K562 (cell line): ENCODE measurements around the gene PI16. TPM values are rescaled to one million over a fixed set of nuclear protein-coding genes. Genes with fewer than 3 reads are reported as not detected.

Source experiments
- ATAC-seq: fragments of 200-7000 bp; cut with Tn5 transposase; 3 replicates; pipeline ENCODE4 v1.9.1; 2020; ENCODE audit warnings: moderate library complexity
- BruUV-seq: library from RNA; stranded (reverse); fragments of 400-500 nt; replicated peaks from 2 replicates; lab custom pipeline; 2021; lab: Mats Ljungman, UMichigan
- CTCF ChIA-PET: fragments of 300-600 bp; formaldehyde crosslinking; extraction: SDS; loops from one replicate; lab custom pipeline; 2021; ENCODE audit warnings: low intra/inter-chr PET ratio; lab: Yijun Ruan, JAX
- POLR2A ChIA-PET: fragments of 300-600, 350-650 bp; sonication (Branson Sonifier 250); formaldehyde crosslinking; extraction: SDS; loops from one replicate; lab custom pipeline; 2021; ENCODE audit warnings: antibody characterized with exemption, inconsistent platforms; lab: Yijun Ruan, JAX
- DNase-seq, 4 experiments: peaks; one replicate each; pipeline versions ENCODE4 v3.0.0 to v3.0.0-alpha.2; 2011 to 2018; ENCODE audit warnings: low spot score in 3 of 4, mixed read lengths in 3 of 4; ENCODE audit errors: extremely low read depth in 1 of 4
- FAIRE-seq: peaks from 2 replicates; lab custom pipeline; 2011; peaks lifted over from hg19 to GRCh38; lab: Jason Lieb, UNC
- H2AFZ ChIP-seq: 2 replicates; pipeline ENCODE4 v1.6.0; 2011; ENCODE audit warnings: low read depth, low read length, control low read depth, inconsistent platforms
- H3K27ac ChIP-seq: fragments of 200-600 bp; 3 replicates; pipeline ENCODE4 v1.8.0; 2011; ENCODE audit warnings: low read depth, mild to moderate bottlenecking, control low read depth, inconsistent platforms, low read length, moderate library complexity, mixed read lengths; ENCODE audit errors: extremely low read depth
- H3K27me3 ChIP-seq, 2 experiments: fragments of 300-600 bp in 1 of 2; 2 replicates in 1 of 2; 3 replicates in 1 of 2; pipeline versions ENCODE4 v1.6.0 to v1.8.0; 2011; ENCODE audit warnings: inconsistent platforms in 2 of 2, low read length in 2 of 2, mild to moderate bottlenecking in 1 of 2, mixed read lengths in 1 of 2, moderate library complexity in 1 of 2; ENCODE audit not compliant: control insufficient read depth in 2 of 2, insufficient read depth in 2 of 2
- H3K36me3 ChIP-seq: fragments of 300-600 bp; 3 replicates; pipeline ENCODE4 v1.8.0; 2011; ENCODE audit warnings: mild to moderate bottlenecking, low read length, inconsistent platforms; ENCODE audit not compliant: control insufficient read depth, insufficient read depth
- H3K4me1 ChIP-seq, 2 experiments: fragments of 200-600 bp in 1 of 2; replicated peaks in 1 of 2; 2 replicates in 1 of 2; 3 replicates in 1 of 2; pipeline versions ENCODE4 v1.5.1 to v1.8.0; 2011; ENCODE audit warnings: inconsistent platforms in 2 of 2, low read length in 2 of 2, mild to moderate bottlenecking in 1 of 2, mixed read lengths in 1 of 2, moderate library complexity in 1 of 2; ENCODE audit not compliant: control insufficient read depth in 2 of 2, insufficient read depth in 2 of 2
- H3K4me2 ChIP-seq: 2 replicates; pipeline ENCODE4 v1.6.1; 2011; ENCODE audit warnings: low read length, control low read depth, inconsistent platforms, mixed read lengths; ENCODE audit not compliant: insufficient read depth
- H3K4me3 ChIP-seq: fragments of 200-600 bp; sonication (generic), shearing (Covaris generic); 2 replicates; pipeline ENCODE4 v1.5.1; 2016; ENCODE audit warnings: control low read depth, inconsistent platforms
- H3K79me2 ChIP-seq: fragments of 200-600 bp; 3 replicates; pipeline ENCODE4 v1.8.0; 2011; ENCODE audit warnings: low read length, inconsistent platforms; ENCODE audit not compliant: control insufficient read depth, insufficient read depth
- H3K9ac ChIP-seq, 2 experiments: 2 replicates each; pipeline versions ENCODE4 v1.6.0 to v1.6.1; 2011; ENCODE audit warnings: low read depth in 2 of 2, low read length in 2 of 2, control low read depth in 1 of 2, inconsistent platforms in 1 of 2, mild to moderate bottlenecking in 1 of 2, mixed read lengths in 1 of 2; ENCODE audit not compliant: insufficient read depth in 1 of 2
- H3K9me1 ChIP-seq: one replicate; pipeline ENCODE4 v1.6.0; 2011; ENCODE audit warnings: inconsistent platforms, mild to moderate bottlenecking, low read length, moderate library complexity; ENCODE audit not compliant: control insufficient read depth, insufficient read depth
- H3K9me3 ChIP-seq: replicated peaks from 2 replicates; pipeline ENCODE4 v1.5.1; 2011; ENCODE audit warnings: low read depth, low read length, inconsistent platforms; ENCODE audit not compliant: control insufficient read depth, insufficient read depth
- H4K20me1 ChIP-seq: replicated peaks from 2 replicates; pipeline ENCODE4 v1.6.1; 2011; ENCODE audit warnings: low read length, inconsistent platforms, mixed read lengths; ENCODE audit not compliant: control insufficient read depth, insufficient read depth
- ATF7 ChIP-seq: fragments of 450-650 bp; IDR thresholded peaks from 2 replicates; pipeline ENCODE4 v1.7.1; 2014; ENCODE audit warnings: mild to moderate bottlenecking, moderate library complexity
- HLTF ChIP-seq: fragments of 450-650 bp; IDR thresholded peaks from 2 replicates; pipeline ENCODE4 v1.6.1; 2016
- MEIS2 ChIP-seq: fragments of 450-650 bp; IDR thresholded peaks from 2 replicates; pipeline ENCODE4 v1.6.1; 2014; ENCODE audit warnings: mild to moderate bottlenecking; ENCODE audit not compliant: partially characterized antibody
- NFE2L1 ChIP-seq: fragments of 450-650 bp; IDR thresholded peaks from 2 replicates; pipeline ENCODE4 v1.6.1; 2016; ENCODE audit warnings: missing genetic modification characterization, low read depth, mild to moderate bottlenecking, missing compliant biosample characterization, moderate library complexity, borderline replicate concordance
- PBX2 ChIP-seq, 2 experiments: IDR thresholded peaks in 1 of 2; conservative IDR thresholded peaks in 1 of 2; 2 replicates each; pipeline ENCODE4 v1.6.1; 2016; ENCODE audit warnings: low read depth in 2 of 2, mild to moderate bottlenecking in 1 of 2, missing compliant biosample characterization in 1 of 2, missing genetic modification characterization in 1 of 2, moderate library complexity in 1 of 2
- PTTG1 ChIP-seq: fragments of 450-650 bp; IDR thresholded peaks from 2 replicates; pipeline ENCODE4 v1.6.1; 2016; ENCODE audit warnings: low read depth, mild to moderate bottlenecking, missing genetic modification characterization, missing compliant biosample characterization
- THRB ChIP-seq: fragments of 450-650 bp; formaldehyde crosslinking; conservative IDR thresholded peaks from 2 replicates; pipeline ENCODE4 v1.4.0; 2022; ENCODE audit warnings: mild to moderate bottlenecking, missing genetic modification characterization
- XRCC4 ChIP-seq: IDR thresholded peaks from one replicate; pipeline ENCODE4 v1.6.1; 2011; ENCODE audit not compliant: insufficient read depth, insufficient read length; ENCODE audit errors: extremely low read depth
- ZBTB33 ChIP-seq: sonication (generic); formaldehyde crosslinking; IDR thresholded peaks from 2 replicates; pipeline ENCODE4 v1.8.1; 2023; ENCODE audit warnings: mild to moderate bottlenecking, missing genetic modification reagents
- ZNF444 ChIP-seq: fragments of 250-450 bp; sonication (Bioruptor Pico); IDR thresholded peaks from 2 replicates; pipeline ENCODE4 v1.4.0; 2020; ENCODE audit warnings: mild to moderate bottlenecking, moderate library complexity
- WGBS: fragments of 100-300 bp; shearing (Covaris generic); methylation state at CpG from one replicate; pipeline ENCODE4 v1.1.6; 2016; ENCODE audit warnings: low coverage, mixed read lengths; ENCODE audit not compliant: insufficient coverage; ENCODE audit errors: missing lambda C conversion rate; 5-methylcytosine and 5-hydroxymethylcytosine counted together
- in situ Hi-C: fragments of 300-500 bp; cut with MboI; formaldehyde crosslinking; loops from 4 replicates; pipeline ENCODE4 v1.15.0; 2018; ENCODE audit warnings: inconsistent platforms, mixed read lengths
- intact Hi-C: fragments of 100-400 bp; cut with micrococcal nuclease; formaldehyde crosslinking; loops from 2 replicates; pipeline ENCODE4 v1.14.2; 2022
- polyA plus RNA-seq, 8 experiments: library from polyadenylated mRNA; depleted of rRNA in 4 of 8; stranded (reverse) in 5 of 8; unstranded in 3 of 8; fragments of >200 nt; fragmentation: Nextera tagmentation in 2 of 8; fragmentation: Illumina TruSeq in 1 of 8; extraction: Ambion mirVana in 2 of 8; extraction: Trizol in 1 of 8; gene quantifications; 2 replicates each; pipeline versions ENCODE4 v1.2.1 to v1.2.3, GENCODE V29; 2011 to 2014; ENCODE audit warnings: inconsistent platforms in 1 of 8, missing spikeins in 1 of 8
- total RNA-seq, 7 experiments: library from RNA; depleted of rRNA in 6 of 7; stranded (reverse); fragments of >200 nt in 6 of 7; fragmentation: Illumina TruSeq in 2 of 7; extraction: Trizol in 2 of 7; gene quantifications; 2 replicates each; pipeline versions ENCODE4 v1.2.1 to v1.2.3, GENCODE V29; 2011 to 2021; ENCODE audit warnings: low replicate concordance in 1 of 7

Gene PI16
- total and polyA plus RNA-seq, 9 of the 15 experiments (the other 6 are each of a cell fraction or from before 2014, with no cell fraction given) = 0.06 to 0.18 TPM; not detected in 7

GRCh38 chr6:36938536-36938935, 16.0 kb upstream of the PI16 start:
- Histone ChIP-seq H3K36me3 (no peaks in the 10 kb centered on the region), H3K79me2 (no peaks in the 10 kb centered on the region)
- no TSS peak for BruUV-seq
- CTCF ChIA-PET = no interaction called here
- TF ChIP-seq ZNF444 = no peak
- no peak for TF ChIP-seq HLTF
- TF ChIP-seq PBX2 (CRISPR knock-in tag; IDR thresholded peaks at IDR 0.05; ENCODE audit: low read depth) = no peak
- TF ChIP-seq PBX2 (tag; conservative IDR thresholded peaks at IDR 0.05; ENCODE audit: low read depth) = 0 out of 2 replicates have a peak, but pooled peaks have one; percentile 11
- no peak for TF ChIP-seq ZBTB33 (CRISPR knock-in tag)
- no peak for TF ChIP-seq XRCC4
- peak; percentile 16 for TF ChIP-seq MEIS2
- no peak for TF ChIP-seq THRB
- no peak for TF ChIP-seq NFE2L1 (tag)
- no peak for TF ChIP-seq PTTG1 (tag)
- no peak for TF ChIP-seq ATF7
- TF ChIP-seq, all 486 proteins: peak for 2
- intact Hi-C loops (no loop called here), in situ Hi-C loops (no loop called here)
- Histone ChIP-seq H3K4me2 (no peak overlapping the region), H3K9me3 (no peaks in the 10 kb centered on the region), H3K9ac (no peak overlapping the region; a peak in 1 of 4 replicates), H2AFZ (no peak overlapping the region), H3K4me3 (no peak overlapping the region), H4K20me1 (no peaks in the 10 kb centered on the region), H3K4me1 (no peaks in the 10 kb centered on the region; a peak in 1 of 5 replicates), H3K9me1 (no peaks in the 10 kb centered on the region), H3K27ac (no peak overlapping the region), H3K27me3 (peaks cover 26 to 47% of the 10 kb centered on the region in 2 experiments)
- 6% methylated on average over 4 of the region's 4 CpGs for WGBS
- FAIRE-seq = no peak
- POLR2A ChIA-PET = interaction anchor here (0.6 kb wide), 1 partner anchor 63 kb away, joined by 3 read pairs; no protein-coding TSS in a partner anchor
- ATAC-seq = no peak
- no peak for DNase-seq
